ENCODE data around the gene RPP25L. TPM values are rescaled to one million over a fixed set of nuclear protein-coding genes. Genes with fewer than 3 reads are reported as not detected.

RPP25L gene
- total RNA-seq, 1 donor from 2014 or later: 16.2 TPM

- DNase-seq (ENCODE audit: extremely low spot score, unreplicated experiment): no peak
- no peak overlapping the region for H3K4me3 Mint-ChIP-seq (ENCODE audit: unreplicated experiment)
- H3K9me3 Mint-ChIP-seq (ENCODE audit: unreplicated experiment): peaks cover 5% of the 10 kb centered on the region
- H3K4me1 Mint-ChIP-seq (ENCODE audit: unreplicated experiment): peaks cover 18% of the 10 kb centered on the region
- no peak for TF ChIP-seq CTCF (IDR thresholded peaks at IDR 0.05)
- no peak overlapping the region for H3K27ac Mint-ChIP-seq (ENCODE audit: unreplicated experiment)
- H3K36me3 Mint-ChIP-seq (ENCODE audit: unreplicated experiment): peaks cover 4% of the 10 kb centered on the region
- peaks cover 23% of the 10 kb centered on the region for H3K27me3 Mint-ChIP-seq (ENCODE audit: unreplicated experiment)
Observed at GRCh38 chr9:34560599-34561214, 51.2 kb downstream of the RPP25L start.

Other genes starting within 250 kb of the RPP25L start
- 1.3 and 2.5 TPM in 2 replicates for gene MYORG, start 235.2 kb downstream of the RPP25L start, total RNA-seq
- gene FAM219A, start 153.5 kb downstream of the RPP25L start, total RNA-seq: 24.8 and 25.9 TPM in 2 replicates
- gene DNAI1, start 153.3 kb downstream of the RPP25L start, total RNA-seq: not detected in 2 replicates
- 0.86 and 1.0 TPM in 2 replicates for gene ENHO, start 89.1 kb downstream of the RPP25L start, total RNA-seq
- 0.18 TPM in 1 of 2 replicates, not detected in the other for gene CNTFR, start 22.4 kb downstream of the RPP25L start, total RNA-seq
- 97.0 and 105 TPM in 2 replicates for gene DCTN3, start 8.4 kb upstream of the RPP25L start, total RNA-seq
- not detected in 2 replicates for gene ARID3C, start 17.0 kb upstream of the RPP25L start, total RNA-seq
- gene SIGMAR1, start 25.7 kb upstream of the RPP25L start, total RNA-seq: 71.9 and 76.7 TPM in 2 replicates
- gene GALT, start 34.6 kb upstream of the RPP25L start, total RNA-seq: 57.2 and 58.4 TPM in 2 replicates
- 32.6 and 36.7 TPM in 2 replicates for gene IL11RA, start 40.1 kb upstream of the RPP25L start, total RNA-seq
- 0.78 and 1.1 TPM in 2 replicates for gene CCL27, start 50.6 kb upstream of the RPP25L start, total RNA-seq
- not detected in 2 replicates for gene CCL19, start 79.2 kb upstream of the RPP25L start, total RNA-seq
- gene CCL21, start 98.0 kb upstream of the RPP25L start, total RNA-seq: not detected in 2 replicates

Data from osteocyte (in vitro differentiated cells).